HTR-8/SVneo (cell line): ENCODE results near the gene MT1E.
"Not testable (repeated sequence)": the region's sequence is repeated elsewhere in the genome, so short reads cannot be mapped to it uniquely, and the experiment has no call there.

ENCODE experiments used
- DNase-seq: peaks from one replicate; pipeline ENCODE4 v3.0.0; 2011; ENCODE audit warnings: low spot score, mixed read lengths; ENCODE audit not compliant: insufficient read length
- FAIRE-seq: peaks from 2 replicates; lab custom pipeline; 2011; peaks lifted over from hg19 to GRCh38; lab: Jason Lieb, UNC

MT1E gene

DNA sequence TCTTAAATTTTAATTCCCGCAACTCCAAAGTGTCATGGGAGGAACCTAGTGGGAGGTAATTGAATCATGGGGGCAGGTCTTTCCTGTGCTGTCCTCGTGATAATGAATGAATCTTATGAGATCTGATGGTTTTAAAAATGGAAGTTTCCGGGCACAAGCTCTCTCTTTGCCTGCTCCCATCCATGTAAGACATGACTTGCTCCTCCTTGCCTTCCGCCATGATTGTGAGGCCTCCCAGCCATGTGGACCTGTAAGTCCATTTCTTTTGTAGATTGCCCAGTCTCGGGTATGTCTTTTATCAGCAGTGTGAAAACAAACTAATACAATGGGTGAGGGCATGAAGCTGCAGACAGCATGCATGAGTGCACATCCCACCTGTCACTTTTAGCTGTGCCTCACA lies 2.4 kb upstream of the MT1E start:
- not testable (repeated sequence) for DNase-seq, FAIRE-seq

DNA sequence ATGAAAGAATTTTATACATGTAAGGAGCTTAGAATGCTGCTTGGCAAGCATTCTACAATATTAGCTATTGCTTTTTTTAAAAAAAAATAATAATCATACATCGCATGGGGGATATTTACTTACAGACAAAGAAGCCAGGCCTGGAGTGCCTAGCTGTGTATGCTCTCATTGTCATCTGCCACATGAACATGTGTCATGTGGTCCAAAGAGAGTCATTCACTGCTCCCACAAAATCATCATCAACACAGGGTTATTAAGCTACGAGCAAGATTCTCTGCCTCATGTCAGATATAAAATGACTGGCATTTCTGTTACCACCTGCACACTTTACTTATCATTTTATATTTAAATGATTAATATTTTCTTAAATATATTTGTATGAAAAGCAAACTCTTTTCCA lies 1.9 kb upstream of the MT1E start:
- no peak for FAIRE-seq
- no peak for DNase-seq

DNA sequence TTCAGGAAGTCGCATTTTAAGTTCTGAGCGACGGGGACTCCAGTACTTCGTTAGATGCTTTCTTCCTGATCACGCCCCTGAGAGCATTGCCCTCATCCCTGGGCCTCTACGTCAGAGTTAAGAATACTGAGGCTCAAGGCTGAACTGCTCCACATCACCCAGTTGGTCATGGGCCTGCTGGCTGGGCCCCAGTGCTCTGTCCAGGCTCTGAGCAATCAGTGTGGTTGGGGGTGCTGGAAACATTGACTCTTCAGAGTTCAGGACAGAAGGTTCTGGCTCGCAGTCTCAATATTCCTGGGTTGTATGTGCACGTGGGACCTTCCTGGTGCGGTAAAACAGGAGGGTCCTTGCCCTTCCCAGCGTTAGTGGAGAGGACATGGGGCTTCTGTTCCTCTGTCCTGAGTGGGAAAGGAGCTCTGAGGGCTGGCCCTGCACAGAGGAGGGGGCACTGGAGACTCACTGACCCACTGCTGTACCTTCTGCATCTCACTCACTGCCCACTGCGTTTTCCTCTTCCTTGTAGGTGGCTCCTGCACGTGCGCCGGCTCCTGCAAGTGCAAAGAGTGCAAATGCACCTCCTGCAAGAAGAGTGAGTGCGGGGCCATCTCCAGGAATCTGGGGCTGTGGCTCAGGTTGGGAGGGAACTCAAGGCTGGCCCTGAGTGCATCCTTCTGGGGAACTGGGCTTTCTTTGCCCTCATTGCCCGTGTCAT lies 518 bp downstream of the MT1E start:
- no peak for DNase-seq
- no peak for FAIRE-seq

DNA sequence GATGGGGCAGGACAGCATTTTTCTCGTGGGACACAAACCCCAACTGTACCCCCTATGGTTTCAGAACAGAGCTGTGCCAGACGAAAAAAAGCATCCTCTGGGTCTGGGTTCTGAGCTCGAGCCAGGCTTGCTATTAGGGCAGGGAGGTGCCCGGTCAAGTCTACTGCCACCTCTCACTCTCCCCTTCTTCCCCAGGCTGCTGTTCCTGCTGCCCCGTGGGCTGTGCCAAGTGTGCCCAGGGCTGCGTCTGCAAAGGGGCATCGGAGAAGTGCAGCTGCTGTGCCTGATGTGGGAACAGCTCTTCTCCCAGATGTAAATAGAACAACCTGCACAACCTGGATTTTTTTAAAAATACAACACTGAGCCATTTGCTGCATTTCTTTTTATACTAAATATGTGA lies 1.1 kb downstream of the MT1E start:
- DNase-seq (no peak), FAIRE-seq (no peak)

DNA sequence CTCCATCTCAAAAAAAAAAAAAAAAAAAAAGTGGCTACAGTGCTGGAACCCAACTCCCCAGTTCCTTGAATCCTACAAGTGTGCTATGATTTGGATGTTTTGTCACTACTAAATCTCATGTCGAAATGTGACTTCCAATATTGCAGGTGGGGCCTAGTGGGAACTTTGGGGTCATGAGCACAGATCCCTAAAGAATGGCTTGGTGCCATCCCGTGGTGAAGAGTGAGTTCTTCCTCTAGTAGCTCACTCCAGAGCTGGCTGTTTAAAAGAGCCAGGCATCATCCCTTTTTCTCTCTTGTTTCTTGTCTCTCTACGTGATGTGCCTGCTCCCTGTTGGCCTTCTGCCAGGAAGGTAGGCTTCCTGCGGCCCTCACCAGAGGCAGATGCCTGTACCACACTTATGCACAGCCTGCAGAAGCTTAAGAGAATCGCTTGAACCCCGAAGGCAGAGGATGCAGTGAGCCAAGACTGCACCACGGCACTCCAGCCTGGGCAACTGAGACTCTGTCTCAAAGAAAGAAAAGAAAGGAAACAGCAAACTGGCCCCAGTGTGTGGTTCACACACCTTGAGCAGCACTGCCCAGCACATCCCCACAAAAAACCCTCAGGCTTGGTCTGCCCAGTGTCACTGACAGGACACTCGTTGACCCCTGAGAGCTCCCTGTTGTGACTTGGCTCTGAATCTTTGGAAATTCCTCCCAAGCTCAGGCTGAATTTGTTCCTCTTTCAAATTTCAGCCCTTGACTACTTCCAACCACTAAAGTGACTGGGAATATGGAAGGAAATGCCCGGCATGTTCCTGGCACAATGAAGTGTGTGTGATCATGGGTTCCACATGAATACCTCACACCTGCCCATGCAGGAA lies 3.1 kb downstream of the MT1E start:
- DNase-seq, result no peak
- no peak for FAIRE-seq

DNA sequence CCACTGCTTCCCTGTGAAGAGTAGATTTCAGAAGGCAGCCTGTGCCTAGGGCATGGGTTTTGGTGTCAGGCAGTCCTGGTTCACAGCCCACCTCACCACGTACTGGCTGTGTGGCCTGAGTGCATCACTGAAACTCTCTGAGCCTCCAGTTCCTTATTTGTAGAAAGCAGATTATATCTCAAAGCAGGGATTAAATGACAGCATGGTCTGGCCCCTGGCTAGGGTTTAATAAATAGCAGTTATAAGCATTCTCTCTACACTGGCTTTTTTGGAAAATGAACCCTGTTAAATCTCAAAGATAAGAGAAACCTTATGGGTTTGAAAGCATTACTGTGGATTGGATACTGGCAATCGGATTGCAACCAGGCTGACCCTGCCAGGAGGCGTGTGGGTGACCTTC lies 4.0 kb downstream of the MT1E start:
- DNase-seq (no peak), FAIRE-seq (no peak)

DNA sequence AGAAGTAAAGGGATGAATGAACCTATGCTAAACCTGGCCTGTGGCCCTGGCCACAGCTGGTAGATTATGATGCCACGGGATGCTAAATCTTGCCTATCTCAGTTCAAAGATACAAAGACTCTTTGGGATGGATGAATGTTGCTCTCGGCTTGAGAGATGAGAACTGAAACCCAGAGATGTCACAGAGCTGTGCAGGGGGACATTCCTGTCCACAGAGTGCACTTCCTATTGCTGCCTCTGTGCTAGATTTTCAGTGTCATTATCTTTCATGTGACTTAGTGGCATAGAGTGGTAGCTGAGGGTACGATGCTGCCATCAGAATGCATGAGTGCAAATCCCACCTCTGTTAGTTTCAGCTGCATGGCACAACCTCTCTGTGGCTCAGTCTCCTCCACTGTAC lies 4.6 kb downstream of the MT1E start:
- FAIRE-seq, result no peak
- no peak for DNase-seq

DNA sequence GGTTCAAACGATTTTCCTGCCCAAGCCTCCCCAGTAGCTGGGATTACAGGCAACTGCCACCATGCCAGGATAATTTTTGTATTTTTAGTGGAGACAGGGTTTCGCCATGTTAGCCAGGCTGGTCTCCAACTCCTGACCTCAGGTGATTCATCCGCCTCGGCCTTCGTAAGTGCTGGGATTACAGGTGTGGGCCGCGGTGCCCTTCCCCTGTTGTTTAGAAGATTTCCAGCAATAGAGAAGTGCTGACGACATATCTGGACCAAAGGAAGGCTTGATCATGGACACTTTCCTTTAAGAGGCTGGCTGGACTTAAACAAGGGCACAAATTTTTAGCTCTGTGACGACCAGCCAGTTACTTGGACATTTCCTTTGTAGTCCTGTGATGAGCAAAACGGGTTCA lies 5.6 kb downstream of the MT1E start:
- DNase-seq, result no peak
- no peak for FAIRE-seq

DNA sequence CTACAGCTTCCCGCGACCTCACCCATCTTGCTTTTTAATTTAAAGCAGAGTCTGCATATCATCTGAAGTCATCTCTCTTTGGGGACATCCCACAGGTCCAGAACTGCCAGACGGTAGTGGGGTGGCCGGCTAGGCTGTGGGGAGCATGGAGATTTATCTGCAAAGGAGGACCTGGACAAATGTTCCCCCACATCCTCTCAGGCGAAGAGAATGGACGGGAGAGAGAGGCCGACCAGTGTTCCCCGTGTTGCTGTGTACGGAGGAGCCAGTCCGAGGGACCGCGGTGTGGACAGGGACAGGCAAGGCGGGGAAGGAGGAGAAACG lies 6.2 kb downstream of the MT1E start:
- DNase-seq (no peak), FAIRE-seq (no peak)

DNA sequence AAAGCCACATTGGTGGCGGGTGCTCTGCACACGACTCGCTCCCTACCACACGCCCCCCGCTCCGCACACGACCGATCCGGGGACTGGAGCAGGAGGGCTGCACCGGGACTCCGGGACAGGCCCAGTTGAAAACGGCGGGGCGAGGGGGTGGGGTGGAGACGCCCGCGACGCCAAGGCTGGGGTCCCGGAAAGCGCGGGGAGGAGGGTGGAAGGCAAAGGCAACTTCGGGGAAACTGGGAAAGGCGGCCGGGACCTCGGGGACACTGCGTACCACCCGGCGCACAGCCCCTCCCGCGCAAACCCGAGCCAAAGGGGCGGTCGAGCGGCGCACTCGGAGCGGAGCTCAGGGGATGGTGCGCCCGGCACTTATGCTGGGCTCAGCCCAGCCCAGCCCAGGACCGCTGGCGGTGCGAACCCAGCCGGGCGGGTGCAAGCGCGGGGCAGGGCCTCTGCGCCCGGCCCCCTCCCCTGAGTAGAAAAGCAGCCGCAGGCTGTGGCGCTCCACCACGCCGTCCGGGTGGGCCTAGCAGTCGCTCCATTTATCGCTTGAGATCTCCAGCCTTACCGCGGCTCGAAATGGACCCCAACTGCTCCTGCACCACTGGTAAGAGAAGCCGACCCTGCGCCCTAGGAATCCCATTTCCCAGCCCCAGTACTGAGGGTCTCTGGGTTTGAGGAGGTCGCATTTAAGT lies 6.7 kb downstream of the MT1E start, which contains the start of gene MT1M:
Gene MT1M (plus strand): TSS at position 504 of the 692 bp plus-strand sequence. CDS start 73 bp downstream, at position 577.
- FAIRE-seq (no peak), DNase-seq (no peak)

DNA sequence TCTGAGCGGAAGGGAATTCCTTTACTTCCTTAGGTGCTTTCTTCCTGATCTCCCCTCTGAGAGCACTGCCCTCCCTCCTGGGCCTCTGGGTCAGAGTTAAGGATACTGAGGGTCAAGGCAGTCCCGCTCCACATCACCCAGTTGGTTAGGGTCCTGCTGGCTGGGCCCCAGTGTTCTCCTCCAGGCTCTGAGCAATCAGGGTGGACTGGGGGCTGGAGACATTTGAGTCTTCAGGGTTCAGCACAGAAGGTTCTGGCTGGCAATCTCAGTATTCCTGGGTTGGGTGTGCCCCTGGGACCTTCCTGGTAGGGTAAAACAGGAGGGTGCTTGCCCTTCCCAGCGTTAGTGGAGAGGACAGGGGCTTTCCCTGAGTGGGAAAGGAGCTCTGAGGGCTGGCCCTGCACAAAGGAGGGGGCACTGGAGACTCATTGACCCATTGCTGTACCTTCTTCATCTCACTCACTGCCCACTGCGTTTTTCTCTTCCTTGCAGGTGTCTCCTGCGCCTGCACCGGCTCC lies 7.3 kb downstream of the MT1E start:
- DNase-seq (no peak), FAIRE-seq (no peak)

DNA sequence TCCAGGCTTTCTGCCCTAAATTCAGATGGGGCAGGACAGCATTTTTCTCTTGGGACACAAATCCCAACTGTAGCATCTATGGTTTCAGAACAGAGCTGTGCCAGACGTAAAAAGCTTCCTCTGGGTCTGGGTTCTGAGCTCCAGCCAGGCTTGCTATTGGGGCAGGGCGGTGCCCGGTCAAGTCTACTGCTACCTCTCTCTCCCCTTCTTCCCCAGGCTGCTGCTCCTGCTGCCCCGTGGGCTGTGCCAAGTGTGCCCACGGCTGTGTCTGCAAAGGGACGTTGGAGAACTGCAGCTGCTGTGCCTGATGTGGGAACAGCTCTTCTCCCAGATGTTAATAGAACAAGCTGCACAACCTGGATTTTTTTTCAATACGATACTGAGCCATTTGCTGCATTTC lies 8.0 kb downstream of the MT1E start:
- no peak for DNase-seq
- no peak for FAIRE-seq

DNA sequence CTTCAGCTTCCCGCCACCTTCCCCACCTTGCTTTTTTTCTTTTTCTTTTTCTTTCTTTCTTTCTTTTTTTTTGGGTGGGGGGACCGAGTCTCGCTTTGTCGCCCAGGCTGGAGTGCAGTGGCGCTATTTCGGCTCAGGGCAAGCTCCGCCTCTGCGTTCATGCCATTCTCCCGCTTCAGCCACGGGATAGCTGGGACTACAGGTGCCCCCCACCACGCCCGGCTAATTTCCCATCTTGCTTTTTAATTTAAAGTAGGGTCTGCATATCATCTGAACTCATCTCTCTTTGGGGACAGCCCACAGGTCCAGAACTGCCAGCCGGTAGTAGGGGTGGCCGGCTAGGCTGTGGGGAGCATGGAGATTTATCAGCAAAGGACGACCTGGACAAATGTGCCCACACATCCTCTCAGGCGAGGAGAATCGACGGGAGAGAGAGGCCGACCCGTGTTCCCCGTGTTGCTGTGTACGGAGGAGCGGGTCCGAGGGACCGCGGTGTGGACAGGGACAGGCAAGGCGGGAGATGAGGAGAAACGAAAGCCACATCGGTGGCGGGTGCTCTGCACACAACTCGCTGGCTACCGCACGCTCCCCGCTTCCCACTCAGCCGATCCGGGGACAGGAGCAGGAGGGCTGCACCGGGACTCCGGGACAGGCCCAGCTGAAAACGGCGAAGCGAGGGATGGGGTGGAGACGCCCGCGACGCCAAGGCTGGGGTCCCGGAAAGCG lies 9.3 kb downstream of the MT1E start:
- DNase-seq (no peak), FAIRE-seq (no peak)

DNA sequence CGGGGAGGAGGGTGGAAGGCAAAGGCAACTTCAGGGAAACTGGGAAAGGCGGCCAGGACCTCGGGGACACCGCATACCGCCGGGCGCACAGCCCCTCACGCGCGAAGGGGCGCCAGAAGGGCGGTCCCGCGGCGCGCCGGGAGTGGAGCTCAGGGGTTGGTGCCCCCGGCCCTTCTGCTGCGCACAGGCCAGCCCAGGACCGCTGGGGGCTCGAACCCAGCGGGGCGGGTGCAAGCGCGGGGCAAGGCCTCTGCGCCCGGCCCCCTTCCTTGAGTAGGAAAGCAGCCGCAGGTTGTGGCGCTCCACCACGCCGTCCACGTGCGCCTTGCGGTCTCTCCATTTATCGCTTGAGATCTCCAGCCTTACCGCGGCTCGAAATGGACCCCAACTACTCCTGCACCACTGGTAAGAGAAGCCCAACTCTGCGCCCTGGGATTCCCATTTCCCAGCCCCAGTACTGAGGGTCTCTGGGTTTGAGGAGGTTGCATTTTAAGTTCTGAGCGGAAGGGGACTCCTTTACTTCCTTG lies 9.9 kb downstream of the MT1E start:
- FAIRE-seq (no peak), DNase-seq (no peak)

DNA sequence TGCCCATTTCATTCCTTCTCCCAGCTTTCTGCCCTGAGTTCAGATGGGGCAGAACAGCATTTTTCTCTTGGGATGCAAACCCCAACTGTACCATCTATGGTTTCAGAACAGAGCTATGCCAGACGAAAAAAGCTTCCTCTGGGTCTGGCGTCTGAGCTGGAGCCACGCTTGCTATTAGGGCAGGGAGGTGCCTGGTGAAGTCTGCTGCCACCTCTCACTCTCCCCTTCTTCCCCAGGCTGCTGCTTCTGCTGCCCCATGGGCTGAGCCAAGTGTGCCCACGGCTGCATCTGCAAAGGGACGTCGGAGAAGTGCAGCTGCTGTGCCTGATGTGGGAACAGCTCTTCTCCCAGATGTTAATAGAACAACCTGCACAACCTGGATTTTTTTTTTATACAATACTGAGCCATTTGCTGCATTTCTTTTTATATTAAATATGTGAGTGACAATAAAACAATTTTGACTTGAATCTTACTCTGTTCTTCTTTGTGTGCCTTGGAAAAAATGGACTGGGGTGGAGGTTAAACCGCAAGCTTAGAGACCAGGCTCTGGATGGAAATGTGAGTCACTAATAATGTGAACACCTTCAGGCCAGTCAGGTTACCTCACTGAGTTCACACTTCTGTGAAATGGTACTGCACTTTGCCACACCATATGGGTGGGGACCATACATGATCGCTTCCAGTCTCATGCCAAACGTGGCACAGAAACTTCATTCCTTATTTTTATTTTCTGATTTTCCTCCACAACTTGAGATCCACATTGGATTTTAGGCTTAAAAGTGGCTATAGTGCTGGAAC lies 11.2 kb downstream of the MT1E start:
- DNase-seq (no peak), FAIRE-seq (no peak)

DNA sequence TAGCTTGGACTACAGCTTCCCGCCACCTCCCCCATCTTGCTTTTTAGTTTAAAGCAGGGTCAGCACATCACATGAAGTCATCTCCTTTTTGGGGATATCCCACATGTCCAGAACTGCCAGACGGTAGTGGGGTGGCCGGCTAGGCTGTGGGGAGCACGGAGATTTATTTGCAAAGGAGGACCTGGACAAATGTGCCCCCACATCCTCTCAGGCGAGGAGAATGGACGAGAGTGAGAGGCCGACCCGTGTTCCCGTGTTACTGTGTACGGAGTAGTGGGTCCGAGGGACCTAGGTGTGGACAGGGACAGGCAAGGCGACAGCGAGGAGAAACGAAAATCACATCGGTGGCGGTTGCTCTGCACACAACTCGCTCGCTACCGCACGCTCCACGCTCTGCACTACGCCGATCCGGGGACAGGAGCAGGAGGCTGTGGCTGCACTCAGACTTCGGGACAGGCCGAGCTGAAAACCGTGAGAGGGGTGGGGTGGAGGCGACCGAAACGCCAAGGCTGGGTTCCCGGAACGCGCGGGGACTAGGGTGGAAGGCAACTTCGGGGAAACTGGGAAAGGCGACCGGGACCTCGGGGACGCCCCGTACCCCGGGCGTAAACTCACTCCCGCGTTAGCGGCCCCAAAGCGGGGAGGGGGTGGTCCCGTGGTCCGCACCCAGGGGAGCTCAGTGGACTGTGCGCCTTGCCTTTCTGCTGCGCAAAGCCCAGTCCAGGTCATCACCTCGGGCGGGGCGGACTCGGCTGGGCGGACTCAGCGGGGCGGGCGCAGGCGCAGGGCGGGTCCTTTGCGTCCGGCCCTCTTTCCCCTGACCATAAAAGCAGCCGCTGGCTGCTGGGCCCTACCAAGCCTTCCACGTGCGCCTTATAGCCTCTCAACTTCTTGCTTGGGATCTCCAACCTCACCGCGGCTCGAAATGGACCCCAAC lies 12.5 kb downstream of the MT1E start, which contains the start of gene MT1A:
Gene MT1A (plus strand): TSS at position 853 of the 937 bp plus-strand sequence. CDS start 73 bp downstream, at position 926.
- FAIRE-seq (no peak), DNase-seq (no peak)

DNA sequence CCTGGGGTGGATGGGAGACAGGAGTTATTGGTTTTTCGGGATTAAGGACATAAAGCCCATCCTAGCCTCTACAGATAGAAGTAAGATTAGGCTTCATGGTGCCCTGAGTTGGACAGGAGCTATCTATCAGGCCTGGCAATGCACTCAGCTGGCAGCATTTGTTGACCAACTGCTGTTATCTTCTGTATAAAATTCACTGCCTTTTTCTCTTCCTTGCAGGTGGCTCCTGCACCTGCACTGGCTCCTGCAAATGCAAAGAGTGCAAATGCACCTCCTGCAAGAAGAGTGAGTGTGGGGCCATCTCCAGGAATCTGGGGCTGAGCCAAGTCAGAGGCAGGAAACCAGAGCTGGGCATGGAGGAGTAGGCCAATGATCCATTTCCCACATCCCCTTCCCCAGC lies 13.5 kb downstream of the MT1E start:
- no peak for DNase-seq

DNA sequence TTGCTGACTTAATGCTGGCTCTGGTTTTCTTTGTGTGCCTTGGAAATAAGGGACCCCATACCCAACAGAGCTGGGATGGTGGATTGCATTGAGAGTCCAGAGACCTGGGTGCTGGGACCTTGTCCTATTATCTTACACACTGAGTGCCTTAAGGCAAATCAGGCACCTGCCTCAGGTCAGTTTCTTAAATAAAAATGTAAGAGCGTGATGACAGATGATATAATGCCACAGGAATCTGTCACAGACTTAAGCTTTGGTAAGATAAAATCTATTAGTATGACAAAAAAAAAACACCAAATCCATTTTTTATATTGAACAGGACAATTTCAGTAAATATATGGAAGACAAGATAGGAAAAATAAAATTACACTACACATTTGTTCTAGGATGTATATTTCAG lies 14.5 kb downstream of the MT1E start:
- no peak for DNase-seq
- no peak for FAIRE-seq

More for the DNA sequence above, 13.5 kb downstream of the MT1E start:
- FAIRE-seq, result no peak
